Upper lobe of left lung (tissue), 4 donors: ENCODE results near the gene CCDC127.

Source experiments
- CTCF ChIP-seq, 6 experiments: fragments of 450-650 bp in 4 of 6; fragments of 200-600 bp in 2 of 6; sonication (generic) in 2 of 6; IDR thresholded peaks; one replicate each; pipeline ENCODE4 v1.5.1; 2016 to 2019; ENCODE audit warnings: antibody characterized with exemption in 6 of 6
- POLR2A ChIP-seq, 4 donors: fragments of 450-650 bp; IDR thresholded peaks; one replicate each; pipeline ENCODE4 v1.5.1; 2016 to 2017; ENCODE audit warnings: antibody characterized with exemption in 4 of 4, mild to moderate bottlenecking in 2 of 4

- TF ChIP-seq CTCF (IDR thresholded peaks at IDR 0.05) = no peak
- no peak for TF ChIP-seq POLR2A (IDR thresholded peaks at IDR 0.05)
Observed at GRCh38 chr5:163338-163620, 54.7 kb downstream of the CCDC127 start.
